Endothelial cell of umbilical vein (primary cell): ENCODE results near the gene ATP9B. TPM values are rescaled to one million over a fixed set of nuclear protein-coding genes. Genes with fewer than 3 reads are reported as not detected.

Experiments
- polyA plus RNA-seq, 4 experiments: library from polyadenylated mRNA; depleted of rRNA in 3 of 4; stranded (reverse) in 3 of 4; unstranded in 1 of 4; fragments of >200 nt; gene quantifications; 2 replicates each; pipeline versions ENCODE4 v1.2.1 to v1.2.3, GENCODE V29; 2011 to 2012; ENCODE audit warnings: missing spikeins in 1 of 4
- total RNA-seq: library from RNA; stranded (reverse); gene quantifications from 2 replicates; pipeline ENCODE4 v1.2.3, GENCODE V29; 2021

ATP9B gene
- total and polyA plus RNA-seq, 2 donors (not counting 3 experiments of a cell fraction or from before 2014, with no cell fraction given): 14.6 to 18.2 TPM

Other genes starting within 250 kb of the ATP9B start
- not detected in 2 replicates for gene SALL3, start 89.6 kb upstream of the ATP9B start, total RNA-seq
- not detected in 2 replicates for gene SALL3, start 89.6 kb upstream of the ATP9B start, polyA plus RNA-seq